Epithelial cell of esophagus (primary cell): Measurements from ENCODE around the gene GRIP1.

ENCODE experiments used
- DNase-seq: peaks from one replicate; pipeline ENCODE4 v3.0.0; 2010; ENCODE audit warnings: low read depth
- H3K4me3 ChIP-seq: 2 replicates; pipeline ENCODE4 v1.5.1; 2011; ENCODE audit warnings: mild to moderate bottlenecking, low read length, control low read depth
- CTCF ChIP-seq: IDR thresholded peaks from 2 replicates; pipeline ENCODE4 v1.5.1; 2011; ENCODE audit warnings: low read depth, mild to moderate bottlenecking, low read length, control low read depth, inconsistent platforms; ENCODE audit not compliant: insufficient read depth; ENCODE audit errors: missing control alignments

Gene GRIP1

GRCh38 chr12:66636771-66637170 is 42.1 kb downstream of the GRIP1 start:
- TF ChIP-seq CTCF = no peak
- H3K4me3 ChIP-seq = no peak overlapping the region
- DNase-seq = no peak

GRCh38 chr12:66633676-66634075 is 45.2 kb downstream of the GRIP1 start:
- TF ChIP-seq CTCF = no peak
- no peak overlapping the region for H3K4me3 ChIP-seq
- DNase-seq = peak; percentile 76

- DNase-seq = no peak
- no peak for TF ChIP-seq CTCF
- no peak overlapping the region for H3K4me3 ChIP-seq
Measured at GRCh38 chr12:66629138-66629870, 49.6 kb downstream of the GRIP1 start.

- no peak for TF ChIP-seq CTCF
Measured at GRCh38 chr12:66627988-66628317, 50.9 kb downstream of the GRIP1 start.

GRCh38 chr12:66627270-66627987 is 51.4 kb downstream of the GRIP1 start:
- TF ChIP-seq CTCF = no peak
- no peak overlapping the region for H3K4me3 ChIP-seq
- DNase-seq = no peak

More at GRCh38 chr12:66627988-66628317, 50.9 kb downstream of the GRIP1 start:
- DNase-seq = no peak
- no peak overlapping the region for H3K4me3 ChIP-seq

GRCh38 chr12:66624806-66625205 is 54.1 kb downstream of the GRIP1 start:
- no peak for TF ChIP-seq CTCF
- H3K4me3 ChIP-seq = no peak overlapping the region
- no peak for DNase-seq
